Activated CD8-positive, alpha-beta memory T cell treated with anti-CD3 and anti-CD28 coated beads for 36 hours (primary cell): Measurements from ENCODE around the gene RAP2B. TPM values are rescaled to one million over a fixed set of nuclear protein-coding genes. Genes with fewer than 3 reads are reported as not detected.

ENCODE experiments used
- CTCF ChIA-PET: fragments of 350-600 bp; sonication (Branson Sonifier 250); formaldehyde crosslinking; loops from one replicate; lab custom pipeline; 2021; ENCODE audit warnings: antibody characterized with exemption; lab: Charles Lee
- POLR2A ChIA-PET: fragments of 350-600 bp; sonication (Branson Sonifier 250); formaldehyde crosslinking; loops from one replicate; lab custom pipeline; 2021; ENCODE audit warnings: antibody characterized with exemption; lab: Charles Lee
- total RNA-seq, 2 experiments: library from RNA; stranded (reverse); gene quantifications; one replicate each; pipeline ENCODE4 v1.2.3, GENCODE V29; 2021

The RAP2B gene
- total RNA-seq, 2 experiments from 2014 or later = 15.6 to 16.3 TPM

GRCh38 chr3:153158961-153159735 lies 2.9 kb upstream of the RAP2B start:
- ChIA-PET CTCF (no interaction called here), POLR2A (interaction anchor here (0.5 kb wide), 2 partner anchors 35 to 1948 kb away, joined by 3 to 4 read pairs; no protein-coding TSS in a partner anchor)

GRCh38 chr3:153159771-153160397 lies 2.1 kb upstream of the RAP2B start:
- ChIA-PET POLR2A (interaction anchor here (0.5 to 2.4 kb wide), 6 partner anchors 9 to 1948 kb away, joined by 3 to 12 read pairs (median 4); no protein-coding TSS in a partner anchor), CTCF (interaction anchor here (1.9 to 2.2 kb wide), 2 partner anchors 125 to 466 kb away, joined by 4 to 10 read pairs; no protein-coding TSS in a partner anchor)

- POLR2A ChIA-PET = interaction anchor here (0.7 to 2.4 kb wide), 6 partner anchors 9 to 464 kb away, joined by 3 to 12 read pairs (median 5); no protein-coding TSS in a partner anchor
- CTCF ChIA-PET = interaction anchor here (1.2 to 2.2 kb wide), 3 partner anchors 125 to 465 kb away, joined by 3 to 10 read pairs (median 4); no protein-coding TSS in a partner anchor
These were observed 1.4 kb upstream of the RAP2B start for GRCh38 chr3:153160451-153161137.

GRCh38 chr3:153161138-153161713 lies 800 bp upstream of the RAP2B start:
- CTCF ChIA-PET = interaction anchor here (1.2 to 2.2 kb wide), 3 partner anchors 124 to 465 kb away, joined by 3 to 10 read pairs (median 4); no protein-coding TSS in a partner anchor
- POLR2A ChIA-PET = interaction anchor here (0.7 to 2.4 kb wide), 4 partner anchors 31 to 463 kb away, joined by 3 to 12 read pairs (median 6); no protein-coding TSS in a partner anchor

GRCh38 chr3:153162513-153163392 lies 727 bp downstream of the RAP2B start:
- ChIA-PET POLR2A (interaction anchor here (1.3 kb wide), 1 partner anchor 462 kb away, joined by 3 read pairs; no protein-coding TSS in a partner anchor), CTCF (interaction anchor here (0.6 to 1.3 kb wide), 2 partner anchors 10 to 157 kb away, joined by 3 to 4 read pairs; no protein-coding TSS in a partner anchor)

GRCh38 chr3:153163393-153163724 lies 1.3 kb downstream of the RAP2B start:
- ChIA-PET CTCF (interaction anchor here (0.6 kb wide), 1 partner anchor 156 kb away, joined by 4 read pairs; no protein-coding TSS in a partner anchor), POLR2A (interaction anchor here (1.3 kb wide), 1 partner anchor 461 kb away, joined by 3 read pairs; no protein-coding TSS in a partner anchor)

GRCh38 chr3:153163756-153164550 lies 1.9 kb downstream of the RAP2B start:
- CTCF ChIA-PET = no interaction called here
- POLR2A ChIA-PET = interaction anchor here (1.3 kb wide), 1 partner anchor 460 kb away, joined by 3 read pairs; no protein-coding TSS in a partner anchor

- POLR2A ChIA-PET = interaction anchor here (0.7 kb wide), 1 partner anchor 297 kb away, joined by 7 read pairs; no protein-coding TSS in a partner anchor
- CTCF ChIA-PET = interaction anchor here (1.2 kb wide), 1 partner anchor 603 kb away, joined by 3 read pairs; no protein-coding TSS in a partner anchor
These were observed 3.2 kb downstream of the RAP2B start for GRCh38 chr3:153165261-153165681.

GRCh38 chr3:153166206-153166605 lies 4.2 kb downstream of the RAP2B start:
- POLR2A ChIA-PET = no interaction called here

GRCh38 chr3:153166796-153167195 lies 4.8 kb downstream of the RAP2B start:
- CTCF ChIA-PET = interaction anchor here (1.4 kb wide), 1 partner anchor 124 kb away, joined by 3 read pairs; no protein-coding TSS in a partner anchor
- POLR2A ChIA-PET = no interaction called here

More at GRCh38 chr3:153166206-153166605, 4.2 kb downstream of the RAP2B start:
- CTCF ChIA-PET = interaction anchor here (1.4 kb wide), 1 partner anchor 123 kb away, joined by 3 read pairs; no protein-coding TSS in a partner anchor

- ChIA-PET POLR2A (interaction anchor here (1.5 kb wide), 1 partner anchor 10 kb away, joined by 4 read pairs; no protein-coding TSS in a partner anchor), CTCF (no interaction called here)
These were observed 7.9 kb downstream of the RAP2B start for GRCh38 chr3:153169793-153170383.

GRCh38 chr3:153171256-153171655 lies 9.2 kb downstream of the RAP2B start:
- POLR2A ChIA-PET = no interaction called here

GRCh38 chr3:153171918-153172317 lies 9.9 kb downstream of the RAP2B start:
- CTCF ChIA-PET = no interaction called here
- POLR2A ChIA-PET = no interaction called here

More at GRCh38 chr3:153171256-153171655, 9.2 kb downstream of the RAP2B start:
- CTCF ChIA-PET = no interaction called here

GRCh38 chr3:153172796-153173757 lies 11.1 kb downstream of the RAP2B start:
- POLR2A ChIA-PET = no interaction called here
- CTCF ChIA-PET = interaction anchor here (1.2 kb wide), 1 partner anchor 11 kb away, joined by 3 read pairs; the partner anchor contains the start of gene RAP2B
